ENCODE measurements around the gene SOAT1. TPM values are rescaled to one million over a fixed set of nuclear protein-coding genes. Genes with fewer than 3 reads are reported as not detected.

The SOAT1 gene
- total RNA-seq, 1 experiment from 2014 or later = 33.9 TPM

DNA sequence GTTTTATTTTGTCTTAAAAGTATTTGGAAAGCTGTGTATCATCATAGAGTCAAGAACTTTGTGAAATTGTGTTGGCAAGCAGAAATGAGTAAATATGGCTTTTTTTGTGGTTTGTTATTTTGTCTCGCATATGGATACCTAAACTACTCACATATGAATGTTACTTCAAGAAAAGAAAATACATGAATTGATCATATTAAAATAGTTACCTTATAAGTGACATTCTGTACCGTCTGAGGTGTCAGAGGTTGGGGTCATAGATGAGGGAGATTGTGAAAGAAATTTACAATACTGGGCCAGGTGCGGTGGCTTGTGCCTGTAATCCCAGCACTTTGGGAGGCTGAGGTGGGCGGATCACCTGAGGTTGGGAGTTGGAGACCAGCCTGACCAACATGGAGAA lies 40.8 kb downstream of the SOAT1 start:
- BruUV-seq (replicated peaks) = no TSS peak
- ChIA-PET POLR2A (no interaction called here), RAD21 (ENCODE audit: low non-redundant PET in 1 of 2, low total read pairs in 2 of 2, uncharacterized antibody in 2 of 2, unreplicated experiment in 2 of 2) (no interaction called here), CTCF (no interaction called here)
- no peak overlapping the region for H3K27ac ChIP-seq (ENCODE audit: low read depth, low read length)
- no peaks in the 10 kb centered on the region for H3K27me3 ChIP-seq (ENCODE audit: insufficient read depth, low read length)
- TF ChIP-seq, protein P1, sequence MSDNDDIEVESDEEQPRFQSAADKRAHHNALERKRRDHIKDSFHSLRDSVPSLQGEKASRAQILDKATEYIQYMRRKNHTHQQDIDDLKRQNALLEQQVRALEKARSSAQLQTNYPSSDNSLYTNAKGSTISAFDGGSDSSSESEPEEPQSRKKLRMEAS (IDR thresholded peaks at IDR 0.05) = no peak
- TF ChIP-seq, protein P2, sequence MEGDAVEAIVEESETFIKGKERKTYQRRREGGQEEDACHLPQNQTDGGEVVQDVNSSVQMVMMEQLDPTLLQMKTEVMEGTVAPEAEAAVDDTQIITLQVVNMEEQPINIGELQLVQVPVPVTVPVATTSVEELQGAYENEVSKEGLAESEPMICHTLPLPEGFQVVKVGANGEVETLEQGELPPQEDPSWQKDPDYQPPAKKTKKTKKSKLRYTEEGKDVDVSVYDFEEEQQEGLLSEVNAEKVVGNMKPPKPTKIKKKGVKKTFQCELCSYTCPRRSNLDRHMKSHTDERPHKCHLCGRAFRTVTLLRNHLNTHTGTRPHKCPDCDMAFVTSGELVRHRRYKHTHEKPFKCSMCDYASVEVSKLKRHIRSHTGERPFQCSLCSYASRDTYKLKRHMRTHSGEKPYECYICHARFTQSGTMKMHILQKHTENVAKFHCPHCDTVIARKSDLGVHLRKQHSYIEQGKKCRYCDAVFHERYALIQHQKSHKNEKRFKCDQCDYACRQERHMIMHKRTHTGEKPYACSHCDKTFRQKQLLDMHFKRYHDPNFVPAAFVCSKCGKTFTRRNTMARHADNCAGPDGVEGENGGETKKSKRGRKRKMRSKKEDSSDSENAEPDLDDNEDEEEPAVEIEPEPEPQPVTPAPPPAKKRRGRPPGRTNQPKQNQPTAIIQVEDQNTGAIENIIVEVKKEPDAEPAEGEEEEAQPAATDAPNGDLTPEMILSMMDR (IDR thresholded peaks at IDR 0.05 in 2 of 3, conservative IDR thresholded peaks at IDR 0.05 in 1 of 3; ENCODE audit: borderline replicate concordance in 1 of 3, insufficient read depth in 1 of 3, low read depth in 2 of 3, low read length in 2 of 3) = no peak
- no peak for TF ChIP-seq SP1 (IDR thresholded peaks at IDR 0.05; ENCODE audit: low read depth)
- no peaks in the 10 kb centered on the region for H3K36me3 ChIP-seq (ENCODE audit: control insufficient read depth in 1 of 2, insufficient read depth in 2 of 2, low read length in 2 of 2)
- H3K4me3 ChIP-seq (replicated peaks in 1 of 2; ENCODE audit: low read depth in 1 of 2, low read length in 2 of 2) = no peak overlapping the region
- H3K9ac ChIP-seq (ENCODE audit: low read length) = no peak overlapping the region
- H3K4me2 ChIP-seq (ENCODE audit: low read length) = no peak overlapping the region
- H3K79me2 ChIP-seq (ENCODE audit: insufficient read depth, low read length) = no peaks in the 10 kb centered on the region
- no peaks in the 10 kb centered on the region for H4K20me1 ChIP-seq (ENCODE audit: insufficient read depth)
- no peak overlapping the region for H2AFZ ChIP-seq (ENCODE audit: low read depth, low read length, poor library complexity, severe bottlenecking)
- H3K9me2 ChIP-seq (ENCODE audit: insufficient read depth) = no peaks in the 10 kb centered on the region
- DNase-seq (ENCODE audit: low read depth, low spot score) = no peak
- no peak for ATAC-seq
- no peaks in the 10 kb centered on the region; a peak in 1 of 4 replicates for H3K9me3 ChIP-seq (ENCODE audit: control insufficient read depth in 1 of 2, insufficient read depth in 1 of 2, low read depth in 1 of 2, low read length in 2 of 2)
- intact Hi-C loops (cut with micrococcal nuclease) = no loop called here
- H3K4me1 ChIP-seq (ENCODE audit: control insufficient read depth in 1 of 2, insufficient read depth in 2 of 2, low read length in 2 of 2) = no peaks in the 10 kb centered on the region

DNA sequence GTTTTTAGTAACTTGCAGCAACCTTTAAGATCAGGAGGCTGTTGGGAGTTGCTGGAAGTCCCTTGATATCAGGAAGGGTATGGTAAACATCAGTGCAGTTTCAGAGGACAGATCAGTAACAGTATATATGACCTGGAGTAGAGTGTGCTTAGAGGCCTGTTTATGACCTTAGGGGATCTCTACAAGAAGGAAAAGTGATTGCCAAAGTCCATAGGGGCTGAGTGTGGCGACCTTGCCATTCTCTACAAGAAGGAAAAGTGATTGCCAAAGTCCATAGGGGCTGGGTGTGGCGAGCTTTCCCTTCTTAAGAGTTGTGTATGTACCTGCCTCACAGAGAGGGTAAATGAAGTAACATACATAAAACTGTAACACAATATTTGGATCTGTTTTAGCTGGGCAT lies 43.7 kb downstream of the SOAT1 start:
- ATAC-seq = no peak

More for the DNA sequence above, 43.7 kb downstream of the SOAT1 start:
- no peaks in the 10 kb centered on the region for H3K79me2 ChIP-seq (ENCODE audit: insufficient read depth, low read length)
- H3K4me1 ChIP-seq (ENCODE audit: control insufficient read depth in 1 of 2, insufficient read depth in 2 of 2, low read length in 2 of 2) = no peaks in the 10 kb centered on the region
- ChIA-PET POLR2A (no interaction called here), CTCF (no interaction called here), RAD21 (ENCODE audit: low non-redundant PET in 1 of 2, low total read pairs in 2 of 2, uncharacterized antibody in 2 of 2, unreplicated experiment in 2 of 2) (no interaction called here)
- DNase-seq (ENCODE audit: low read depth, low spot score) = no peak
- H3K36me3 ChIP-seq (ENCODE audit: control insufficient read depth in 1 of 2, insufficient read depth in 2 of 2, low read length in 2 of 2) = 0 out of 4 replicates have a peak, but pooled peaks cover 2 to 4% of the 10 kb centered on the region in 2 experiments
- TF ChIP-seq SIN3A (IDR thresholded peaks at IDR 0.05; ENCODE audit: low read depth) (no peak), JUND (IDR thresholded peaks at IDR 0.05) (no peak), POLR2AphosphoS5 (IDR thresholded peaks at IDR 0.05; ENCODE audit: low read depth, low read length) (no peak), ZFX (IDR thresholded peaks at IDR 0.05) (no peak), EZH2phosphoT487 (IDR thresholded peaks at IDR 0.05; ENCODE audit: borderline replicate concordance) (no peak), YY1 (IDR thresholded peaks at IDR 0.05; ENCODE audit: extremely low read depth, insufficient replicate concordance, low read depth, low read length) (no peak), FOSL1 (IDR thresholded peaks at IDR 0.05; ENCODE audit: low read depth) (no peak), EZH2 (IDR thresholded peaks at IDR 0.05) (no peak), SRF (IDR thresholded peaks at IDR 0.05; ENCODE audit: low read depth) (no peak), CEBPB (IDR thresholded peaks at IDR 0.05; ENCODE audit: low read depth) (no peak), EGR1 (IDR thresholded peaks at IDR 0.05; ENCODE audit: low read depth) (no peak)
- TF ChIP-seq, protein P3, sequence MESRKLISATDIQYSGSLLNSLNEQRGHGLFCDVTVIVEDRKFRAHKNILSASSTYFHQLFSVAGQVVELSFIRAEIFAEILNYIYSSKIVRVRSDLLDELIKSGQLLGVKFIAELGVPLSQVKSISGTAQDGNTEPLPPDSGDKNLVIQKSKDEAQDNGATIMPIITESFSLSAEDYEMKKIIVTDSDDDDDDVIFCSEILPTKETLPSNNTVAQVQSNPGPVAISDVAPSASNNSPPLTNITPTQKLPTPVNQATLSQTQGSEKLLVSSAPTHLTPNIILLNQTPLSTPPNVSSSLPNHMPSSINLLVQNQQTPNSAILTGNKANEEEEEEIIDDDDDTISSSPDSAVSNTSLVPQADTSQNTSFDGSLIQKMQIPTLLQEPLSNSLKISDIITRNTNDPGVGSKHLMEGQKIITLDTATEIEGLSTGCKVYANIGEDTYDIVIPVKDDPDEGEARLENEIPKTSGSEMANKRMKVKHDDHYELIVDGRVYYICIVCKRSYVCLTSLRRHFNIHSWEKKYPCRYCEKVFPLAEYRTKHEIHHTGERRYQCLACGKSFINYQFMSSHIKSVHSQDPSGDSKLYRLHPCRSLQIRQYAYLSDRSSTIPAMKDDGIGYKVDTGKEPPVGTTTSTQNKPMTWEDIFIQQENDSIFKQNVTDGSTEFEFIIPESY (IDR thresholded peaks at IDR 0.05; ENCODE audit: extremely low read depth, insufficient replicate concordance, low read length) = no peak
- intact Hi-C loops (cut with micrococcal nuclease) = no loop called here
- H3K4me2 ChIP-seq (ENCODE audit: low read length) = no peak overlapping the region
- H3K9me3 ChIP-seq (ENCODE audit: control insufficient read depth in 1 of 2, insufficient read depth in 1 of 2, low read depth in 1 of 2, low read length in 2 of 2) = no peaks in the 10 kb centered on the region
- no peak overlapping the region for H3K9ac ChIP-seq (ENCODE audit: low read length)
- no peaks in the 10 kb centered on the region for H3K27me3 ChIP-seq (ENCODE audit: insufficient read depth, low read length)
- H3K27ac ChIP-seq (ENCODE audit: low read depth, low read length) = no peak overlapping the region
- BruUV-seq (replicated peaks) = no TSS peak
- no peaks in the 10 kb centered on the region for H3K9me2 ChIP-seq (ENCODE audit: insufficient read depth)
- H4K20me1 ChIP-seq (ENCODE audit: insufficient read depth) = no peaks in the 10 kb centered on the region
- H3K4me3 ChIP-seq (replicated peaks in 1 of 2; ENCODE audit: low read depth in 1 of 2, low read length in 2 of 2) = no peak overlapping the region
- H2AFZ ChIP-seq (ENCODE audit: low read depth, low read length, poor library complexity, severe bottlenecking) = no peak overlapping the region

Measured in HCT116 (cell line).